GM21423 (cell line): Measurements from ENCODE around the gene RAMP1.
"Not testable (repeated sequence)": the region's sequence is repeated elsewhere in the genome, so short reads cannot be mapped to it uniquely, and the experiment has no call there.

Experiments
- ATAC-seq: cut with Tn5 transposase; IDR thresholded peaks from one replicate; pipeline ENCODE4 v1.9.1; 2021; ENCODE audit warnings: mild to moderate bottlenecking, moderate library complexity; ENCODE audit not compliant: unreplicated experiment

RAMP1 gene

GRCh38 chr2:237940828-237941227 is 81.4 kb downstream of the RAMP1 start:
- ATAC-seq = no peak

GRCh38 chr2:237941239-237941638 is 81.8 kb downstream of the RAMP1 start:
- no peak for ATAC-seq

GRCh38 chr2:237942513-237942899 is 83.1 kb downstream of the RAMP1 start:
- no peak for ATAC-seq

- ATAC-seq = no peak
Measured at GRCh38 chr2:237943395-237944094, 84.1 kb downstream of the RAMP1 start.

GRCh38 chr2:237944302-237944701 is 84.9 kb downstream of the RAMP1 start:
- no peak for ATAC-seq

- ATAC-seq = no peak
Measured at GRCh38 chr2:237946423-237946822, 87.0 kb downstream of the RAMP1 start.

- ATAC-seq = not testable (repeated sequence)
Measured at GRCh38 chr2:237951354-237951753, 91.9 kb downstream of the RAMP1 start.

- no peak for ATAC-seq
Measured at GRCh38 chr2:237951878-237952277, 92.5 kb downstream of the RAMP1 start.

- ATAC-seq = no peak
Measured at GRCh38 chr2:237952851-237953250, 93.4 kb downstream of the RAMP1 start.

GRCh38 chr2:237955640-237956401 is 96.4 kb downstream of the RAMP1 start:
- ATAC-seq = no peak

GRCh38 chr2:237956402-237956736 is 96.9 kb downstream of the RAMP1 start:
- ATAC-seq = no peak

GRCh38 chr2:237961637-237962036 is 102.2 kb downstream of the RAMP1 start:
- ATAC-seq = no peak
